GM12878 (cell line): ENCODE data around the gene TNFRSF8. TPM values are rescaled to one million over a fixed set of nuclear protein-coding genes. Genes with fewer than 3 reads are reported as not detected.

ENCODE experiments used
- ATAC-seq: fragments of 200-7000 bp; cut with Tn5 transposase; 3 replicates; pipeline ENCODE4 v1.9.1; 2020; ENCODE audit warnings: mild to moderate bottlenecking, moderate library complexity
- BruUV-seq: library from RNA; stranded (reverse); fragments of 400-500 nt; replicated peaks from 2 replicates; lab custom pipeline; 2021; lab: Mats Ljungman, UMichigan
- CTCF ChIA-PET: fragments of 300-600 bp; sonication (Branson Sonifier 250); formaldehyde crosslinking; extraction: SDS; loops from one replicate; lab custom pipeline; 2021; ENCODE audit warnings: inconsistent platforms; lab: Yijun Ruan, JAX
- POLR2A ChIA-PET: fragments of 350-600 bp; formaldehyde crosslinking; extraction: SDS; loops from one replicate; lab custom pipeline; 2021; ENCODE audit warnings: inconsistent platforms; lab: Charles Lee
- RAD21 ChIA-PET: fragments of 300-600 bp; sonication (Branson Sonifier 250); formaldehyde crosslinking; loops from one replicate; lab custom pipeline; 2023; ENCODE audit warnings: antibody characterized with exemption; ENCODE audit not compliant: unreplicated experiment; lab: Charles Lee
- SMC1A ChIA-PET: fragments of 300-600 bp; sonication (Branson Sonifier 250); formaldehyde crosslinking; loops from one replicate; lab custom pipeline; 2023; ENCODE audit not compliant: unreplicated experiment, uncharacterized antibody; lab: Charles Lee
- DNase-seq: peaks from one replicate; pipeline ENCODE4 v3.0.0-alpha.2; 2011; ENCODE audit warnings: low read depth, low spot score
- FAIRE-seq: peaks from 3 replicates; lab custom pipeline; 2011; peaks lifted over from hg19 to GRCh38; lab: Jason Lieb, UNC
- H2AFZ ChIP-seq: 2 replicates; pipeline ENCODE4 v1.6.0; 2011; ENCODE audit warnings: low read depth, low read length, control low read depth; ENCODE audit not compliant: control insufficient read depth
- H3K27ac ChIP-seq: 2 replicates; pipeline ENCODE4 v1.5.1; 2011; ENCODE audit warnings: control low read depth; ENCODE audit not compliant: control insufficient read depth, insufficient read depth
- H3K27me3 ChIP-seq, 2 experiments: replicated peaks in 1 of 2; 2 replicates each; pipeline versions ENCODE4 v1.6.0 to v1.6.1; 2011; ENCODE audit warnings: low read length in 1 of 2; ENCODE audit not compliant: control insufficient read depth in 2 of 2, insufficient read depth in 2 of 2
- H3K36me3 ChIP-seq, 2 experiments: 2 replicates each; pipeline ENCODE4 v1.5.1; 2011; ENCODE audit warnings: low read length in 1 of 2; ENCODE audit not compliant: control insufficient read depth in 2 of 2, insufficient read depth in 2 of 2
- H3K4me1 ChIP-seq: 2 replicates; pipeline ENCODE4 v1.6.1; 2011; ENCODE audit warnings: mild to moderate bottlenecking, low read length, moderate library complexity, mixed read lengths; ENCODE audit not compliant: control insufficient read depth, insufficient read depth
- H3K4me2 ChIP-seq: 2 replicates; pipeline ENCODE4 v1.6.0; 2011; ENCODE audit warnings: control low read depth; ENCODE audit not compliant: control insufficient read depth, insufficient read depth
- H3K4me3 ChIP-seq: fragments of 200-600 bp; sonication (generic); 2 replicates; pipeline ENCODE4 v1.5.1; 2016
- H3K79me2 ChIP-seq: 2 replicates; pipeline ENCODE4 v1.6.0; 2011; ENCODE audit warnings: low read length; ENCODE audit not compliant: control insufficient read depth, insufficient read depth
- H3K9ac ChIP-seq: 2 replicates; pipeline ENCODE4 v1.8.0; 2011; ENCODE audit warnings: low read length, control low read depth, mixed read lengths; ENCODE audit not compliant: control insufficient read depth, insufficient read depth
- H3K9me3 ChIP-seq: replicated peaks from 3 replicates; pipeline ENCODE4 v1.5.1; 2011; ENCODE audit warnings: mild to moderate bottlenecking, low read length; ENCODE audit not compliant: control insufficient read depth, insufficient read depth
- H4K20me1 ChIP-seq: 2 replicates; pipeline ENCODE4 v1.6.0; 2011; ENCODE audit not compliant: control insufficient read depth, insufficient read depth
- ATF7 ChIP-seq: fragments of 450-650 bp; IDR thresholded peaks from 2 replicates; pipeline ENCODE4 v1.6.1; 2016; ENCODE audit warnings: low read depth, mild to moderate bottlenecking
- BCL3 ChIP-seq: IDR thresholded peaks from 2 replicates; pipeline ENCODE4 v1.6.1; 2011; ENCODE audit warnings: borderline replicate concordance, low read depth, mild to moderate bottlenecking, moderate library complexity, low read length; ENCODE audit not compliant: insufficient read depth, poor library complexity, severe bottlenecking
- CBX5 ChIP-seq: sonication (generic); IDR thresholded peaks from 2 replicates; pipeline ENCODE4 v1.6.1; 2016; ENCODE audit warnings: low read depth, moderate library complexity, mild to moderate bottlenecking, inconsistent platforms
- CHD4 ChIP-seq: fragments of 200-600 bp; sonication (generic); IDR thresholded peaks from 2 replicates; pipeline ENCODE4 v1.6.1; 2016; ENCODE audit warnings: mild to moderate bottlenecking
- ELK1 ChIP-seq: IDR thresholded peaks from 2 replicates; pipeline ENCODE4 v1.6.1; 2012; ENCODE audit warnings: low read depth, low read length, improper control_type of control experiment
- HDGF ChIP-seq: fragments of 450-650 bp; IDR thresholded peaks from 2 replicates; pipeline ENCODE4 v1.6.1; 2016; ENCODE audit warnings: antibody characterized with exemption
- IKZF2 ChIP-seq, 2 experiments: fragments of 450-650 bp; IDR thresholded peaks; 2 replicates each; pipeline ENCODE4 v1.6.1; 2017; ENCODE audit warnings: mild to moderate bottlenecking in 2 of 2, moderate library complexity in 2 of 2
- JUNB ChIP-seq: IDR thresholded peaks from 2 replicates; pipeline ENCODE4 v1.6.1; 2016; ENCODE audit warnings: antibody characterized with exemption, mild to moderate bottlenecking
- MLLT1 ChIP-seq: fragments of 450-650 bp; IDR thresholded peaks from 2 replicates; pipeline ENCODE4 v1.6.1; 2016; ENCODE audit warnings: mild to moderate bottlenecking
- REST ChIP-seq: IDR thresholded peaks from 2 replicates; pipeline ENCODE4 v1.6.1; 2012; ENCODE audit warnings: mild to moderate bottlenecking, low read depth, low read length
- SPI1 ChIP-seq: IDR thresholded peaks from 2 replicates; pipeline ENCODE4 v1.6.1; 2011; ENCODE audit warnings: low read depth, mild to moderate bottlenecking, low read length, moderate library complexity, borderline replicate concordance; ENCODE audit not compliant: insufficient read depth
- ZBTB40 ChIP-seq: fragments of 450-650 bp; IDR thresholded peaks from 2 replicates; pipeline ENCODE4 v1.6.1; 2016; ENCODE audit warnings: mild to moderate bottlenecking, moderate library complexity, borderline replicate concordance
- WGBS: methylation state at CpG from one replicate; pipeline ENCODE4 v1.1.6; 2016; ENCODE audit warnings: low lambda C conversion rate; ENCODE audit not compliant: insufficient replicate concordance, insufficient coverage; ENCODE audit errors: missing lambda C conversion rate; 5-methylcytosine and 5-hydroxymethylcytosine counted together
- in situ Hi-C: fragments of 300-500 bp; cut with MboI; formaldehyde crosslinking; loops from 9 replicates; pipeline ENCODE4 v1.14.3; 2018; ENCODE audit warnings: mixed read lengths
- intact Hi-C: fragments of 100-400 bp; cut with micrococcal nuclease; formaldehyde crosslinking; loops from one replicate; pipeline ENCODE4 v1.14.2; 2022; ENCODE audit not compliant: unreplicated experiment
- polyA plus RNA-seq, 11 experiments: library from polyadenylated mRNA; depleted of rRNA in 4 of 11; unstranded in 6 of 11; stranded (reverse) in 5 of 11; fragments of >200 nt; fragmentation: Nextera tagmentation in 4 of 11; fragmentation: Illumina TruSeq in 1 of 11; extraction: Ambion mirVana in 4 of 11; extraction: Trizol in 1 of 11; gene quantifications; 1 replicate in 1 of 11; 2 replicates in 10 of 11; pipeline versions ENCODE4 v1.2.1 to v1.2.3, GENCODE V29; 2011 to 2016; ENCODE audit warnings: inconsistent platforms in 2 of 11, missing spikeins in 2 of 11, low read depth in 1 of 11
- total RNA-seq, 4 experiments: library from RNA; depleted of rRNA in 3 of 4; stranded (reverse); fragments of >200 nt in 3 of 4; fragmentation: Illumina TruSeq in 1 of 4; extraction: Trizol in 1 of 4; gene quantifications; 2 replicates each; pipeline versions ENCODE4 v1.2.1 to v1.2.3, GENCODE V29; 2013 to 2021

The TNFRSF8 gene
- total and polyA plus RNA-seq, 10 of the 15 experiments (the other 5 are each of a cell fraction or from before 2014, with no cell fraction given) = 9.8 to 114 (median 58.8) TPM

GRCh38 chr1:12021616-12022015 is 41.5 kb upstream of the TNFRSF8 start:
- POLR2A ChIA-PET = interaction anchor here (3.6 kb wide), 1 partner anchor 23 kb away, joined by 33 read pairs; no protein-coding TSS in a partner anchor
- WGBS = 92% methylated on average over 9 of the region's 9 CpGs
- RAD21 ChIA-PET = no interaction called here
- intact Hi-C loops = no loop called here
- Histone ChIP-seq H3K36me3 (peaks cover 9 to 28% of the 10 kb centered on the region in 2 experiments), H3K27ac (no peak overlapping the region), H4K20me1 (no peaks in the 10 kb centered on the region; the same call in 1 of the 2 replicates), H3K4me2 (peak overlapping the region; percentile 4), H3K9ac (no peak overlapping the region), H3K4me1 (peaks cover 4% of the 10 kb centered on the region; the same call in 1 of the 2 replicates), H3K9me3 (no peaks in the 10 kb centered on the region), H3K4me3 (no peak overlapping the region), H3K79me2 (peaks cover 29% of the 10 kb centered on the region), H3K27me3 (no peaks in the 10 kb centered on the region), H2AFZ (no peak overlapping the region)
- CTCF ChIA-PET = interaction anchor here (3.0 to 5.8 kb wide), 3 partner anchors 10 to 58 kb away, joined by 26 to 46 read pairs (median 37); no protein-coding TSS in a partner anchor
- no peak for ATAC-seq
- BruUV-seq = TSS peak; percentile 62
- SMC1A ChIA-PET = interaction anchor here (5.0 kb wide), 1 partner anchor 18 kb away, joined by 36 read pairs; no protein-coding TSS in a partner anchor
- in situ Hi-C loops = no loop called here
- no peak for DNase-seq
- FAIRE-seq = no peak
- TF ChIP-seq SPI1 = no peak
- TF ChIP-seq REST = no peak
- no peak for TF ChIP-seq ZBTB40
- TF ChIP-seq CHD4 = no peak
- TF ChIP-seq IKZF2 (IDR thresholded peaks at IDR 0.05) = no peak
- no peak for TF ChIP-seq JUNB
- no peak for TF ChIP-seq ATF7
- no peak for TF ChIP-seq CBX5
- TF ChIP-seq HDGF = no peak
- no peak for TF ChIP-seq MLLT1
- no peak for TF ChIP-seq ELK1
- no peak for TF ChIP-seq BCL3
